GM21723 (cell line): ENCODE results near the gene MBD3L2.
"Not testable (repeated sequence)": the region's sequence is repeated elsewhere in the genome, so short reads cannot be mapped to it uniquely, and the experiment has no call there.

Experiments used
- ATAC-seq: cut with Tn5 transposase; IDR thresholded peaks from one replicate; pipeline ENCODE4 v1.9.1; 2021; ENCODE audit warnings: mild to moderate bottlenecking, moderate library complexity; ENCODE audit not compliant: unreplicated experiment

The MBD3L2 gene

DNA sequence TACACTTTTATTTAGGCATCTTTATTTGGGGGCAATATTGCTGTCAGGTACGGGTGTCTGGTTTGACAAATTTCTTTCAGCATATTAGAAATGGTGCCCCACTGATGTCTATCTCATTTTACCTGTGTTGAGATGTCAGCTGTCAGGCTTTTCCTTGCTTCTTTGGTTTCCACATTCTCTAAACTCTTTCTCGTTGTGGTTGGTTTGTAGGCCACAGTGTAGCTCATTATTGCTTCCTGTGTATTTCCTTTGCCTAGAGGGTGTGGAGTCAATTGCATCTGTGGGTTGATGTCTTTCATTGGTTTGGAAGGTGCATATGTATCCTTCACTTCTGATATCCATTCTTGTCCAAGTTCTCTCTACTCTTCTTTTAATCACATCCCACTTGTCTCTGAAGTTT lies 10.9 kb downstream of the MBD3L2 start:
- not testable (repeated sequence) for ATAC-seq

DNA sequence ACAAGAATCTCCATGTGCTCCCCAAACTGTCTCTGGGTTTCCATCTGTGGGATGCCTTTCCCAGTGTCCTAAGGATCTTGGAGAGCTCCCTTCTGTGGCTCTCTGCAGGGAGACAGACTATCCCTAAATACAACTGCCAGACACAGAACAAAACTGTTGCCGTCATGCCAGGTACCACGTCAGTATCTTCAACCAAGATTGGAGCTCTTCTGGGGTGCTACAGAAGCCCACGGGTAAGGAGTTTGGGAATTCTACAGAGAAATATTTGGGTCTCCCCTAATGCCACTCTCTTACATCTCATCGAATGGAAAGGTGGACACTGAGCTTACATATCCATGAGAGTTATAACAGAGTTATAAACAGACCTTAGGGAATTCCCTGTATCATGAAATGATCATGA lies 14.2 kb downstream of the MBD3L2 start:
- no peak for ATAC-seq

DNA sequence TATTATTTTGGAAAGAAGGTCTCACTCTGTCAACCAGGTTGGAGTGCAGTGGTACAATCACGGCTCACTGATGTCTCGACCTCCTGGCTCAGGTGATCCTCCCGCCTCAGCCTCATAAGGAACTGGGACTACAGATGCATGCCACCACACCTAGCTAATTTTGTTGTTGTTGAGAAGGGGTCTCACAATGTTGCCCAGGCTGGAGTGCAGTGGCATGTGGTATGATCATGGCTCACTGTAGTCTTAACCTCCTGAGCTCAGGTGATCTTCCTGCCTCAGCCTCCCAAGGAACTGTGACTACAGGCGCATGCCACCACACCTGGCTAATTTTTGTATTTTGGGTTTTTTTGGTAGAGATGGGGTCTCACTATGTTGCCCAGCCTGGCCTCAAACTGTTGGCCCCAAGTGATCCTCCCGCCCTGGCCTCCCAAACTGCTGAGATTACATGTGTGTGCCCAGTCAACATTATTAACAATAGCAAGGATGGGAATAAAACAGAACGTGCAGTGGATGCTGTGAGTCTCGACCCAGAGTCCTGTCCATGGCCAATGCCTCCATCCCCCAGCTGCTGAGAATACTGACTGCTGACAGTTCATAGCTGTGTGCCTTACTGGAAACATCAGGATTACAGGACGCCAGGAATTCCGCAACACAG lies 14.8 kb downstream of the MBD3L2 start:
- ATAC-seq = no peak

DNA sequence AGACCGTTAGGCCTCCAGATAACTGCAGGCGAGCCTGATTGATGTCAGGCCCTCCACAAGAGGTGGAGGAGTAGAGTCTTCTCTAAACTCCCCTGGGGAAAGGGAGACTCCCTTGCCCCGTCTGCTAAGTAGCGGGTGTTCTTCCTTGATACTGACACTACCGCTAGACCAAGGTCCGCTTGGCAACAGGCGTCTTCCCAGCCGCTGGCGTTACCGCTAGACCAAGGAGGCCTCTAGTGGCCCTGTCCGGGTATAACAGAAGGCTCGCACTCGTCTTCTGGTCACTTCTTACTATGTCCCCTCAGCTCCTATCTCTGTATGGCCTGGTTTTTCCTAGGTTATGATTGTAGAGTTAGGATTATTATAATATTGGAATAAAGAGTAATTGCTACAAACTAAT lies 18.0 kb downstream of the MBD3L2 start:
- not testable (repeated sequence) for ATAC-seq

DNA sequence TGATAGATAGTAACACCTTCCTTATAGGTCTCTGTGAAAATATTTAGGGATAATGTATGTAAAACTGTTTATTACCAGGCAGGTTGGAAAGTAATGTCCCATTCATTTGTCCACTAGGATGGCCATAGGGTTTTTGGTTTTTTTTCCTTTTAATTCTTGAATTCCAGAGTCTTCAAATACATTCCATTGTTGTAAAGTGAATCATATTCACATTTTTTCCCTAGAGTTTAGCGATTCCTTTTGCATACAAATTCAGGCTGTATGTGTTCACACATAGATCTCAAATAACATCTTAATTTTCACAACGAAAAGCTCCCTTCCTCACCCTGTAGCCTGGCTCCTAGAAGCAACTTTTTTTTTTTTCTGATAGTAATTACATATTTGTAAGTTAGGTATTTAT lies 18.6 kb downstream of the MBD3L2 start:
- no peak for ATAC-seq

DNA sequence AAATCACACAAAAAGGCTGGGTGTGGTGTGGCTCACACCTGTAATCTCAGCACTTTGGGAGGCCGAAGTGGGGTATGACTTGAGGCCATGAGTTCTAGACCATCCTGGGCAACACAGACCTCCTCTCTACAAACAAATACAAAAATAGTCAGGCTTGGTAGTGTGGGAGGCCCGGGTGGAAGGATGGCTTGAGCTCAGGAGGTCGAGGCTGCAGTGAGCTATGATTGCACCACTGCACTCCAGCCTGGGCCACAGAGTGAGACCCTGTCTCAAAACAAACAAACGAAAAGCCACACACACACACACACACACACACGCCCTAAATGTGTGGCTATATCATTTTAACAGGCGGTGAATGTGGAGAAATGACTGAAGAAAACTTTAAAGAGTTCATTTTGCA lies 19.5 kb downstream of the MBD3L2 start:
- ATAC-seq = no peak

DNA sequence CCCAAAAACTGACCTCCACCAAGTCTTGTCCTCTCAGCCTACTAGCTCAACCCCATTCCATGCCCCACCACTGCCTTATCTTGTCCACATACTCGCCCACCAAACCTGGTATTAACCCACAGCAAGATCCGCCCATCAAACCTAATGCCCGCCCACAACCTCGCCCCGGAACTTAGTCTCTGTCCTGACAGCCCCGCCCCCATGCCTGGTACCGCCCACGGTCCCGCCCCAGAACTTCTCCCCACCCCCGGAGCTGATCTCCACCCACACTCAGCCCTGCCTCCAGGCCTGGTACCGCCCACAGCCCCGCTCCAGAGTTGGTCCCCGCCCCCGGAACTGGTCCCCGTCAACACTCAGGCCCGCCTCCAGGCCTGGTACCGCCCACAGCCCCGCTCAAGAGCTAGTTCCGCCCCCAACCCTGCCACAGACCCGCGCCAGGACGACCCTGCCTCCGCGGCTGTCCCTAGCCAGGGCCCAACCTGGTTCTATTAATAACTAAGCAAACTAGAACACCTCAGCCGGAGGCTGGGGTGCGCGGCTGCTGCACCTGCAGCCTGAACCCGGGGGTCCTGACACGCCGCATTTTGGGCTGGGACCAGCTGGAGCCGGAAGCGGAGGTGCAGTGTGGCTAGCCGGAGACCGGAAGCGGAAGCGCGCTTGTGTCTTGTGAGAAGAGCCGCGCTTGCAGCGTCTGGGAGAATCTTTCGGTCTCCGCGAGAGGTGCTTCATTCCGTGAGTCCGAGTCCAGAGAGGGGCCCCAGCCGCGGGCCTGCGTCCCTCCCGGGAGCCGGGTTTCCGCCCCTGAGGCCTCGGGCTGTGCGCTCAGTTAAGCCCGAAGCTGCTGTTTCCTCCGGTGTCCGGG lies 20.2 kb downstream of the MBD3L2 start, which contains the start of gene ZNF557:
ZNF557 (plus strand) TSS at position 662 of the 862 bp plus-strand sequence. CDS start 5,372 bp downstream, outside the sequence.
- peak; percentile 90 for ATAC-seq

DNA sequence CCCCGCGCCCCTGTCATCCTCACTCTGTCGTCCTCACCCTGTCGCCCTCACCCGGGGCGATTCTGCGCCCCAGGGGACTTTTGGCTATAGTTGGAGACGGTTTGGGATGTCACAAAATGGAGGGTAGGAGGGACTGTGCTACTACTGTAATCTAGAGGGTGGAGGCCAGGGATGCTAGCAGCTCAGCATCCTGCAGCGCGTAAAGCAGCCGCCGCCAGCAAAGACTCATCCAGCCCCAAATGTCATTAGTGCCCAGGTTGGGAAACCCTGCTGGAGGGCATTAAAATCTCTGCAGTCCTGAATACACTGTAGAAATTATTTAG lies 20.7 kb downstream of the MBD3L2 start:
- no peak for ATAC-seq

DNA sequence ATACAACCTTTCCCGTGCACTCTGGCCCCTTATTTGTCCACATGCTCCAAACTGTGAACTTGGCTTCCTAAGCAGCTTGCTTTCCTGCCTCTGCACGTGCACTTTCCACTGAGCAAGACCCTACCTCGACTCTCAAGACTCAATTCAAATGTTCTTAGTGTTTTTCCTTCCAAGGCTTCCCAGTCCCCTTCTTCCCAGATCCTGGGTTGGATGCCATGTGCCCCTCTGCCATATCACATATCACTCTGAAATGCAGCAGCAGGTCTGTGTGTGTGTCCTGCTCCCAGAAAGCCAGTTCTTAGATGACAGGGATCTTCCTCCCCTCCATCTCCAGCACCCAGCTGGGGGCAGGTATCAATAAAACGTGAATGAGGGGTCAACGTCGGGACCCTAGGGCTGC lies 23.4 kb downstream of the MBD3L2 start:
- no peak for ATAC-seq

DNA sequence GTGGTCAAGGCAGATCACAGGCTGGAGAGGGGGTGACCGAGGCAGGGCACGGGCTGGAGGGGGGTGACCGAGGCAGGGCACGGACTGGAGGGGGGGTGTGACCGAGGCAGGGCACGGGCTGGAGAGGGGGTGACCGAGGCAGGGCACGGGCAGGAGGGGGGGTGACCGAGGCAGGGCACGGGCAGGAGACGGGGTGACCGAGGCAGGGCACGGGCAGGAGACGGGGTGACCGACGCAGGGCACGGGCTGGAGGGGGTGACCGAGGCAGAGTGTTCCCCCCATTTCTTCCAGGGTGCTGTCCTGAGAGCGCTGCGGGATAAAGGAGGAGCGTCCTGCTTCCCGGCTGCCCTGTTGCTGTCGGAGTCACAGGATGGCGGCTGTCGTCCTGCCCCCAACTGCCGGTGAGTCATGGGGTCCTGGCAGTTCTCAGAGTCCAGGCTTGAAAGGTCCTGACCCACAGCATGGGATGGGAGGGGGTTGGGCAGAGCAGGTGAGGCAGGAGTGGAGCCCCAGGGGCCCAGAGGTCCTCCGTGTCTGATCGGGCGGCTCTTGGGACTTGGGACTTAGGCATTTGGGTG lies 25.7 kb downstream of the MBD3L2 start:
- no peak for ATAC-seq

DNA sequence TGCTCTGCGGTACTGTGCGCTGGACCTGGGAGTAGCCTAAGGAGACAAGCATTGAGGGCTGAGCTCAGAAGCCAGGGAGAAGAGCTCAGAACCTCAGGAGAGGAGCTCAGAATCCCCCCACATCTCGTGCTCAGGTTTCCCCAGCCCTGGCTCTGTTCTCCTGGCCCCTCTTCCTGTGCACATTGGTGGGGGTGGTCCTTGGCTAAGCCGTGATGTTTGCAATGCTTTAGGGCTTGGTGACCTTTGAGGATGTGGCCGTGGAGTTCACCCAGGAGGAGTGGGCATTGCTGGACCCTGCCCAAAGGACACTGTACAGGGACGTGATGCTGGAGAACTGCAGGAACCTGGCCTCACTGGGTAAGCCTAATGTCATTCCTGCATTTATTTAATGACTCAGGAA lies 27.0 kb downstream of the MBD3L2 start:
- ATAC-seq = no peak

DNA sequence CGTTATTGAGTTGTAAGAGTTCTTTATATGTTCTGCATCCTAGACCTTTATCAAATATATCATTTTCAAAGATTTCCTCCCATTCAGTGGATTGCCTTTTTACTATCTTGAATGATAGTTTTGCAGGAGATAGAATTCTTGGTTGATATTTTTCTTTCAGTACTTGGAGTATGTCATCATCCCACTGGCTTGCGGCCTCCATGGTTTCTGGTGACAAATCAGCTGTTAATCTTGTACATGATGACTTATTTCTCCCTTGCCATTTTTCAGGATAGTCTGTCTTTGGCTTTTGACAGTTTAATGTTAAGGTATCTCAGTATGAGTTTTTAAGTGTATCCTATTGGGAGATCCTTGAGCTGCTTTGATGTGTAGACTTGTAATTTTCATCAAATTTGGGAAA lies 28.9 kb downstream of the MBD3L2 start:
- ATAC-seq = no peak

DNA sequence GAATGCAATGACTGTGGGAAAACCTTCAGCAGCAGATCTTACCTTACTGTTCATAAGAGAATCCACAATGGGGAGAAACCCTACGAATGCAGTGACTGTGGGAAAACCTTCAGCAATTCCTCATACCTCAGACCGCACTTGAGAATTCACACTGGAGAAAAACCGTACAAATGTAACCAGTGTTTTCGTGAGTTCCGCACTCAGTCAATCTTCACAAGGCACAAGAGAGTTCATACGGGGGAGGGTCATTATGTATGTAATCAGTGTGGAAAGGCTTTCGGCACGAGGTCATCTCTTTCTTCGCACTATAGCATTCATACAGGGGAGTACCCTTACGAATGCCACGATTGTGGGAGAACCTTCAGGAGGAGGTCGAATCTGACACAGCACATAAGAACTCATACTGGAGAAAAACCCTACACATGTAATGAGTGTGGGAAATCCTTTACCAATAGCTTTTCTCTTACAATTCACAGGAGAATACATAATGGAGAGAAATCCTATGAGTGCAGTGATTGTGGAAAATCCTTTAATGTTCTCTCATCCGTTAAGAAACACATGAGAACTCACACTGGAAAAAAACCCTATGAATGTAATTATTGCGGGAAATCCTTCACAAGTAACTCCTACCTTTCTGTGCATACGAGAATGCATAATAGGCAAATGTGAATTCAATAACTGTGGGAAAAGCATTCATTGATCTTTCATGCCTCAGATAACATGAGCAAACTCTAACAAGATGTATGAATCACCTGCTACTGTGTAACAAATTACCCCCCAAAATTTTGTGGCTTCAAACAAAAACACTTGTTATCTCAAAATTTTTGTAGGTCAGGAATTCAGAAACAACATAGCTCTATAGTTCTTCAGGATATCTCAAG lies 34.2 kb downstream of the MBD3L2 start:
- ATAC-seq = no peak

DNA sequence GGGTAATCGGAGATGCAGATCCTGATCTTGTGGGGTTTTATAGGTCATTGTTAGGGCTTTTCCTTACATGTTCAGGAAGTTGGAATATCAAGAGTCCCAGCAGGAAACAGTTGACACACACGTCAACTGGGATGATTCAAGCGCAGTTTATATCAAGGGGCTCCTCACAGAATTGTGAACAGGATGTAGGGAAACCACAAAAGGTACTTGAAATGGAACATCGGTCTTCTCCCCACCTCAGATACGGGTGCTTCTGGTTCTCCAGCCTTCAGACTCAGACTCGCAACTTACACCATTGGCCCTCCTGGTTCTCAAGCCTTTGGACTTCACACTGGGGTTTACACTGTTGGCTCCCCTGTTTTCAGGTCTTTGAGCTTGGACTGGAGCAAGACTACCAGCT lies 39.9 kb downstream of the MBD3L2 start:
- no peak for ATAC-seq

DNA sequence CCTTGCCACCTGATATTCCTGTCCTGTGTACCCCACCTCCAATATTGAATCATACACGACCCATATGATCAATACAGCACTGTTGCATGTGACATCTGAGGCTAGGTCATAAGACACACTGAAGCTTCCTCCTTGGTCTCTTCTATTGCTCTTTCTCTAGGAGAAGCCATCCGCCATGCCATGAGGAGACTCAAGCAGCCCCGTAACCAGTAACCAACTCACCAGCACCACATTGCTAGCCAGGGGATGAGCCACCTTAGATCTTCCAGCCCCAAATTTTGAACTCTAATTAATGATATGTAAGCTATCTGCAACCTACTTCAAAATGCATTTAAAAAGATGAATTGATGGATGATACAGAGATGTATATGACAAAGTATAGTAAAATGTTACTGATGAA lies 49.0 kb downstream of the MBD3L2 start:
- no peak for ATAC-seq

DNA sequence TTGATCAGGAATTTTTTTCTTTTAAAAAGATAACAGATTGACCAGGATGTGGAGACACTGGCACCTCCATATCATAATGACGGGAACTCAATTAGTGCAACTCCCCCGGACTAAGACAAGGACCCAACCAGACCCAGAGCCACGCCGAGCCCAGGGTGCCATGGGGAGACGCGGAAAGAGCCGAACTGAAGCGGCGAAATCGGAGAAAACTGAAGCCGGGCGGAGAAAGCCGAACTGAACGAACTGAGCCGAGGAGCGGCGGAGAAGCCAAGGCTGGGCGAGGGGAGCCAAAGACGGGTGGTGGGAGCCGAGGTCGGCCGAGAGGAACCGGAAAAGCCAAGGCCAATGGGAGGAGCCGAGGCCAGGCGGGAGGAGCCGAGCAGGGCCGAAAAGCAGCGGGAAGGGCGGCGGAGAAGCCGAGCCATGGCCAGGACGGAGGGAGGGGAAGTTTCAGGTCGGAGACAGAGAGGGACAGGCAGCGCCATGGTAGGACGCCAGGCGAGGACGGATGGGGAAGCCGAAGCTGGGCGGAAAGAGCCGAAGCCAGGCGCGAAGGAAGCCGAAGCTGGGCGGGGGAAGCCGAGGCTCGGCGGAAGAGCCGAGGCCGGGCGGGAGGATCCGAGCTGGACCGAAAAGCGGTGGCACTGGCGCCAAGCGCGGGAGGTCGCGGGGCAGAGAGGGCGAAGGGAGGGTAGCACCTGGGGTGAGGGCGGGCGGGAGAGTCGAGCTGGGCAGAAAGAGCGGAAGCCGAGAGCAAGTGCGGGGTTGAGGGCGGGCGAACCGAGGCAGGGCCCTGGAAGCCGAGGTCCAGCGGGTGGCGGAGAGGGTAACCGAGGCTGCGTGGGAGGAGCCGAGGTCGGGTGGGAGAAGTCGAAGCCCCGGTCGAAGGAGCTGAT lies 49.8 kb downstream of the MBD3L2 start:
- peak; percentile 82 for ATAC-seq

DNA sequence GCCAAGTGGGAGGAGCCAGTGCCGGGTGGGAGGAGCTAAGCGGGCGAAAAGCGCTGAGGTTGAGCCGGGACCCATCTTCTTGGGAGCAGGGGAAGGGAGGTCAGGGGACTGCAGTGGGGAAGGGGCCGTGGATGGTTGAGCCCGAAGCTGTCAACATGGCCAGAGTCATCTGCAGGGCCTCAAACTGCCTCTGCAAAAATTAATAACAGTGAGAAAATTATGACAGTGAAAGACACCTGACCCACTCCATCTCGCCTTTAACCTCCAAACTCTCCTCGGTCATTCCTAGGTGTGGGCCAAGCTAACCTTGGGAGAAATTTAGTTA lies 50.4 kb downstream of the MBD3L2 start:
- no peak for ATAC-seq
